NCI-H226 (cell line): ENCODE results near the gene TARS1.

Experiments
- DNase-seq: peaks from one replicate; pipeline ENCODE4 v3.0.0-alpha.2; 2015

Gene TARS1

GRCh38 chr5:33440482-33441240 is at the start of gene TARS1:
Gene TARS1, plus strand, starts transcription at chr5:33440965. Its CDS starts 122 bp downstream, at chr5:33441087.
- peak; percentile 100 for DNase-seq

- DNase-seq: peak; percentile 58
These were observed 42.3 kb upstream of the TARS1 start for GRCh38 chr5:33398501-33398900.

DNA sequence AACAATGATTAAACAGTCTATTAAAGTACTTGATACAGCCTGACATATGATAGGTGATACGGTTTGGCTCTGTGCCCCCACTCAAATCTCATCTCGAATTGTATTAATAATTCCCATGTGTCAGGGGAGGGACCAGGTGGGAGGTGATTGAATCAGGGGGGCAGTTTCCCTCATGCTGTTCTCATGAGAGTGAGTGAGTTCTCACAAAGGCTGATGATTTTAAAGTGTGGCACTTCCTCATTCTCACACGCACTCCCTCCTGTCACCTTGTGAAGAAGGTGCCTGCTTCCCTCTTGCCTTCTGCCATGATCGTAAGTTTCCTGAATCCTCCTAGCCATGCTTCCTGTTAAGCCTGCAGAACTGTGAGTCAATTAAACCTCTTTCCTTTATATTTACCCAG is 40.1 kb upstream of the TARS1 start:
- no peak for DNase-seq

DNA sequence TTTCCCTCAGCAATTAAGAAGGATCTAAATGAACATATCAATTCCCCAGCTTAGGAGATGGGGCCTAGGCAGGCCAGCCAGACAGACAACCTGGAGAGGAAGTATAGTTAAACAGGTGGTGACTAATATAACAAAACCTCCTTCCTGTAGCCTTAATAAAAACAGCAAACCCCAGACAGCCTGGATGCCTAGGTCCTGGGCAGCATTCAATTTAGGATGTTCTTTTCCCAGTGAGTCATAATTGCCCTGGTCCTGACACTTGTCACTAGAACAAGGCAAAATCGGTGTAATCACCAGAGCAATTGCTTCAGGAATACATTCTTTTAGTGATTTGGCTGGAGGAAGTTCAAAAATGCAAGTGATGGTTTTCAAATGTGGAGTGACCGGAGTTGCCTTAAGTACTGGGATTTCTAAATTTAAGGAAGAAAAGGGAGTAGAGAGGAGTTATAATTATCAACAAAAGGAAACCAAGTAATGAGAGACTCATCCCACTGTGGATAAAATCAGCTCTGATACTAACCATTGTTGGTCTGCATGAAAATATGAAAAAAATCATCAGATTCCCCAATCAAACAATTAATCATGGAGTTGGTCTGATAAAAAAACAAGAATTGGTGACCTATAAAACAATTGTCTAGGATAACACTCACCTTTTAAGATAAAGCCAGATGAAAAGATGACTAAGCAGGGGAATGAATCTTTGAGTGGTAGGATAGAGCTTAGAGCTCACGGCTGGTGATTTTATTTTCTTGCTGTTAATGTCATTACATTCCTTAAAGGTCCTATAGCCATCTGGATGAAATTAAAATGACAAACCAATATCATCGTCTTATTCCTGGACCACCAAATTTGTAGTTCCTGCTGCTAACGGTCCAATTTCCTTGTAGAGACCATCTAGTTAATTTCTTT is 39.0 kb upstream of the TARS1 start:
- DNase-seq: peak; percentile 63

DNA sequence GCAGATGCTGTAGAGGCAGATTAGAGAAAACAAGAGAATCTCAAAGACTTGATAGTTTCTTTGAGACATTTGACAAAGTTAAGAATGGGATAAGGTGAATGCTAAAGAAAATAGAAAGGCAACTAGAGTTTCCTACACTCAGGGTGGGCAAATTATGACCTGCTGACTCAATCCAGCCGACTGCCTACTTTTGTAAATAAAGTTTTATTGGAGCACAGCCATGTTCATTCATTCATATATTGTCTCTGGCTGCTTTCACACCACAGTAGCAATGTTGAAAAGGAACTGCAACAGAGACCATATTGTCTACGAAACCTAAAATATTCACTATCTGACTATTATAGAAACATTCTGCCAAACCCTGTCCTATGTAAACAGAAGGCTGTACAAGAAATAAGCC is 37.6 kb upstream of the TARS1 start:
- no peak for DNase-seq

DNA sequence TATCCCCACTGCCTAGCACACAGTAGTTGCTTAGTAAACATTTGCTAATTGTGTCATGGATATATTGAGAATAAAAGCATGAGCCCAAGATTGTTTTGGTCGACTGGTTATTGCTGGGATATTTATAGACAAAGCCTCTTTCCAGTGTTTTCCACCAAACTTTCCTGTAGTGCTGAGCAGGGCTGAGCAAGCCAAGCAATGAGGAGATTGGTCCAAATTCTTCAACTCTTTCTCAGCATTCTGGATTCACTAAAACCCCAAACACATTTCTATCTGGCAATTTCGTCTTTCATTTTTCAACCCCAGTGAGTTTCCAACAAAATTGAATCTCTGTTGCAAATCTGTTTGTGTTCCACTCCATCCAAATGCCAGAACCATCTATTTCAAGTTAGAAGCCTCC is 31.9 kb upstream of the TARS1 start:
- DNase-seq: no peak

- DNase-seq: no peak
These were observed 31.2 kb upstream of the TARS1 start for GRCh38 chr5:33409435-33410170.

GRCh38 chr5:33410221-33410620 is 30.5 kb upstream of the TARS1 start:
- DNase-seq: no peak

DNA sequence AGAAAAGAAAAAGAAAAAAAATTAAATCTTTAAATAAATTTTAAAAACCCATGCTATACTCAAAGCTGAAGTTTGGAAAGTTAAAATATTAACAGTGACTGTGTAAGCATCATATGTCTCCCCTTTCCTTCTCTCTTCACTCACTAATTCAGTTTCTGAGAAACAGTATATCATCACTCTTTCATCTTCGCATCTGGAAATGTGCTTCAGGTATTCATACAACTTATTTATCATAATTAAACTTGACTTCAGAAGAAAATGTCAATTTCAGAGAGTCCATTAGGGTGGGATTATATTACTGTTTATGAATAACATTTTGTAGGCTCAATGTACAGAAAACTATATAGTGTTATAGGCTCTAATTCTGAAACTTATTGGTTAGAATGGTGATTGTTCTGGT is 29.3 kb upstream of the TARS1 start:
- DNase-seq: no peak

DNA sequence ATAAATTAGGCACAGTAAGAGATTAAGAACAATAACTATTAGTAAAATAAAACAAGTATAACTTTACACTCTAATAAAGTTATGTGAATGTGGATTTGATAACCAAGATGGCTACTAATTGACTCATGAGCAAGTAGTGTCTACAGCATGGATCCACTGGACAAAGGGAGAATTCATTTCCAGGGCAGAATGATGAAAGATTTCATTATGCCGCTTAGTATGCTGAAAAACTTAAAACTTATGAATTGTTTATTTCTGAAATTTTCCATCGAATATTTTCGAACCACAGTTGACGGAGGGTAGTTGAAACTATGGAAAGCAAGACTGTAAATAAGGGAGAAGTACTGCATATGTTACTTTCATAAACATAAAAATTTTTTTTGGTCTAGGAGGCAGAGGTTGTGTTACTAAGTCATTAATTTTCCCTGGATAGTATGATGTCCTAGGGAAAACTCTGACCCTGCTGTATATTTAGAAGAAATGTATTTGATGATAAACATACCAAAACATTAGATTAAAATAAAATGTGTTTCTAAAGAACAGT is 24.9 kb upstream of the TARS1 start:
- DNase-seq: no peak

DNA sequence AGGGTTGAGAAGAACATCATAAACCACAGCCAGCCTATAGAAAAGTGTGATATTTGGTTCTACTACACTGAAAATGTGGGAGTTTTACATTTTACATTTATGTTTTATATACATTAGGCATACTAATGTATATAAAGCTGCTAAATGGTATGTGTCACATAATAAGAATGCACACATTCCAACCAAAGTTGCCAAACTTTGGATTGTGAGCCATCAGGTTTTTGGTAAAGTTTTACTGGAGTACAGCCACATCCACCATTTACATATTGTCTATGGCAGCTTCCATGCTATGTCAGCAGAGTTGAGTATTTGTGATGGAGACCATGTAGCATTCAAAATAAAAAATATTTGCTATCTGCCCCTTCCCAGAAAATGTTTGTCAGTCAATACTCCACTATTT is 23.1 kb upstream of the TARS1 start:
- no peak for DNase-seq

GRCh38 chr5:33420946-33421345 is 19.8 kb upstream of the TARS1 start:
- no peak for DNase-seq

DNA sequence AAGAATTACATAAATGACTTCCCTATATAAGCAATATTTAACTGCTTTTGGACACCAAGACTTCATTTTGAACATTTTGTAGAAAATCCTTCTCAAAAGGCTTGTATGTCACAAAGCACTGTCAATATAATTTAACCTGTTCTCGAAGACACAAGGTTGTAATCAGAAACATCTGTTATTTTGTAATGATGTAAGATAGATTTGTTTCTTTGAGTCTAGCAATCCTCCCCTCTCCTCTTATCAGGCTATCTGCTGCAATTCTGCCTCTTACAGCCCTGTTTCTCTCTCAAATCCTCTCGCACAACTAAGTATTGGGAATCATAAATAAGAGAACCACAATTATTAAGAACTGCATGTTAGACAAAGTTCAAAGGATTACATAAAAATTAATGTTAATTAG is 18.6 kb upstream of the TARS1 start:
- DNase-seq: no peak

DNA sequence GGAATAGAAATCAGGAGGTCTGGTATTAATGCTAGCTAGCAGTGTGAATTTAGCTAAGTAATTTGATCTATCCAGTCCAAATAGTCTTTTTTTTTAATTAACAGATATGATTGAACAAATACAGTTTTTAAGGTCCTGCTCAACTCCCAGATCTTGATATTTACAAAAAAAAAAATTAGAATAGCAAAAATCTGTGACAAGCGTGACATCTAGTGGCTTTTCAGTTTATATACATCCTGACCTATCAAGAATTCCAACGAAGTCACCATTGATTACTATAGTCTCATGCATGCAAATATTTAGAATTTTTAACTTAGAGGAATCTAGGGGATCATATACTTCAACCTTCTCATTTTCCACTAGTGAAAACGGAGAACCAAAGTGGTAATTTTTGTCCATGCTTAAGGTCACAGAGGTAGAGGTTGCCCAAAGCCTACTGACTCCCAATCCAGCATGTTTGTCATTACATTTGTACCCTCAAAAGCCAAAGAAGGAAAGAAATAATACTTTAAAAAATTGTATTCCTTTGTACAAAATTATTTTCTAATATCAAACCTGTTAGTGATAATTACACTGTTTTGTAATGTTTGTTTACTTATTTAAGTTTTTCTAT is 17.6 kb upstream of the TARS1 start:
- no peak for DNase-seq

DNA sequence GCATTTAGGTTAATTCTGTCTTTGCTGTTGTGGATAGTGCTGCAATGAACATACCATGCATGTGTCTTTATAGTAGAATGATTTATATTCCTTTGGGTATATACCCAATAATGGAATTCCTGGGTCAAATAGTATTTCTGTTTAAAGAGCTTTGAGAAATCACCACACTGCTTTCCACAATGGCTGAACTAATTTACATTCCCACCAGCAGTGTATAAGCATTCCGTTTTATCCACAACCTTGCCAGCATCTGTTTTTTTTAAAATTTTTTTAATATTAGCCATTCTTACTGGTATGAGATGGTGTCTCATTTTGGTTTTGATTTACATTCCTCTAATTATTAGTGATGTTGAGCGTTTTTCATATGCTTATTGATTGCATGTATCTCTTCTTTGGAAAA is 15.5 kb upstream of the TARS1 start:
- no peak for DNase-seq

DNA sequence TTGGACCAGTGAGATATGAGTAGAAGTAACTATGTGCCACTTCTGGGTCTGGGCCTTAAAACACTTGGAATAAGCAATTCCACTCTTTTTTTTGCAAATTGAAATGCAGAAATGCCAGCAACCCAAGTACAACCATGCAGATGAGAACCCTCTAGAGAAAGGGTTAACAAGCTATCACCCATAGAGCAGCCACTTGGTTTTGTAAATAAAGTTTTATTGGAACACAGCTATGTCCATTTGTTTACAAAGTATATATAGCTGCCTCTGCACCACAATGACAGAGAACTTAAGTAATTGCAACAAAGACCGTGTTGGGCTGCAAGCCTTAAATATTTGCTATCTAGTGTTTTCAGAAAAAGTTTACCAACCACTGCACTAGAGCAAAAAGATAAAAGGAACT is 9.8 kb upstream of the TARS1 start:
- DNase-seq: no peak

DNA sequence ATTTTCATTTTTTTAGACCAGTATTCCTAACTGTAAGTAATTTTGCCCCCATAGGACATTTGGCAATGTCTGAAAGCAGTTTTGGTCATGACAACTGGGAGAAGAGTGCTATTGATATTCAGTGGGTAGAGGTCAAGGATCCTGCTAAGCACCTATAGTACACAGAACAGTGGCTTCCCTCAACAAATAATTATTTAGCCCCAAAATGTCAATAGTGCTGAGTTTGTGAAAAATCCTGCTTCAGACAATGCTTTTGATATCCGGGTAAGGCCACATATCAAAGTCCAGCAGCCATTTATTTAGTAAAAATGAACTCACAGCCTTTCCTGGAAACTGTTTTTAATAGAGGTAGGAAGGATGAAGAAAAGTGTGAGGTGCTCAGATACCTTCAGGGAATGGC is 8.1 kb upstream of the TARS1 start:
- no peak for DNase-seq

GRCh38 chr5:33433303-33434240 is 7.2 kb upstream of the TARS1 start:
- DNase-seq: no peak

- DNase-seq: peak; percentile 61
These were observed 4.8 kb upstream of the TARS1 start for GRCh38 chr5:33435893-33436490.

DNA sequence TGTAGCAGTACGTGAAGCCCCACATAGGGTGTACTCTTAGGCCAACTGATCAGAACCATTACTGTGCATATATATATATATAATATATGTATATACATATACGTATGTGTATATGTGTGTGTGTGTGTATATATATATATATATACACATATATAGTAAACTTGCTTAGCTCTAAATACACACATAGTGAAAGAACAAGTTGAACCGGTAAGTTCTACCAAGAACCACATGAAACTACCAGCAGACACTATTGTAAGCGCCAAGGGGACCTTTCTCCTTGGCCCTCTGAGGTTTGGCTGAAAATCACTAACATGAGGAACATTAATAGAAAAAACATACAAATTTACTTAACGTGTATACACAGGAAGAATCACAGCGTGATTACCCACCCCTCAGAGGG is 1.8 kb upstream of the TARS1 start:
- DNase-seq: no peak

DNA sequence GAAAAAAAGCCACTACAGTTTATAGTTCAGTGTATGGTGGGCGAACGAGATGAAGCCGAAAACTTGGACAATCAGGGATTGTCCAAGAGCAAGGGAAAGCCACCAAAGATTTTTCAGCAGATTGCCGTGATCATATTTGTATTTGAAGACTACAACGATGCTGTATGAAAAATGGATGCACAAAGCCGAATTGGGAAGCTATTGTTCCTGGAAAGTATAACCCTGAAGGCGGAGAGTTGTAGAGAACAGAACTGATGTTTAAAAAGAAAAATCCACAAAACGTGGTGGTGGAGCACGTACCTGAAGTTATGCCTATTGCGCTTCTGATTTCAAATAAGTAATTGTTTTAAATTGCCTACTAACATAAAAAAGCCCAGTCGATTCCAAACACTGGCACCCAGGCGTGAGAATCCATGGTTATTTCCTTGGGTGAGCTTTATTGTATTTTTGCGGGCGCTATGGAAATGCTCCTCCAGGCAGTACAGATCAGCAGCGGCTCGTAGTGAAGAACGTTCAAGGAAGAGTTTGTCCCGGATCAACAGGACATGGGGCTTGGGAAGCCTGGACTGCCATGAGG is 772 bp upstream of the TARS1 start:
- DNase-seq: no peak
